H9 (cell line): ENCODE results near the gene PSTPIP1. TPM values are rescaled to one million over a fixed set of nuclear protein-coding genes. Genes with fewer than 3 reads are reported as not detected.

Source experiments
- DNase-seq: peaks from one replicate; pipeline ENCODE4 v3.0.0-alpha.2; 2017
- H2AFZ ChIP-seq: one replicate; pipeline ENCODE4 v1.6.1; 2013; ENCODE audit warnings: mild to moderate bottlenecking, low read length, control low read depth, moderate library complexity
- H2AK5ac ChIP-seq: 2 replicates; pipeline ENCODE4 v1.6.1; 2013; ENCODE audit warnings: low read length, control low read depth, mixed read lengths; ENCODE audit not compliant: insufficient read length
- H2BK120ac ChIP-seq: one replicate; pipeline ENCODE4 v1.6.1; 2013; ENCODE audit warnings: low read depth, mild to moderate bottlenecking, low read length, control low read depth, inconsistent platforms; ENCODE audit not compliant: poor library complexity, severe bottlenecking
- H2BK12ac ChIP-seq: 2 replicates; pipeline ENCODE4 v1.6.1; 2013; ENCODE audit warnings: low read length, control low read depth, mixed read lengths, low read depth; ENCODE audit not compliant: insufficient read length
- H2BK15ac ChIP-seq: 2 replicates; pipeline ENCODE4 v1.6.1; 2013; ENCODE audit warnings: low read depth, low read length, control low read depth
- H2BK20ac ChIP-seq: one replicate; pipeline ENCODE4 v1.6.1; 2013; ENCODE audit warnings: low read depth, mild to moderate bottlenecking, low read length, control low read depth, inconsistent platforms; ENCODE audit not compliant: poor library complexity, severe bottlenecking
- H2BK5ac ChIP-seq: 2 replicates; pipeline ENCODE4 v1.6.1; 2013; ENCODE audit warnings: low read length, control low read depth, mixed read lengths; ENCODE audit not compliant: insufficient read length
- H3K14ac ChIP-seq: 2 replicates; pipeline ENCODE4 v1.6.1; 2013; ENCODE audit warnings: low read length, control low read depth; ENCODE audit not compliant: insufficient read depth
- H3K18ac ChIP-seq: 2 replicates; pipeline ENCODE4 v1.6.1; 2013; ENCODE audit warnings: low read depth, mild to moderate bottlenecking, mixed read lengths, low read length, control low read depth; ENCODE audit not compliant: insufficient read length
- H3K23ac ChIP-seq: 2 replicates; pipeline ENCODE4 v1.6.1; 2013; ENCODE audit warnings: low read length, control low read depth, mixed read lengths, low read depth; ENCODE audit not compliant: insufficient read length
- H3K23me2 ChIP-seq: 2 replicates; pipeline ENCODE4 v1.6.1; 2013; ENCODE audit warnings: low read depth, mild to moderate bottlenecking, mixed read lengths, low read length, control low read depth; ENCODE audit not compliant: insufficient read length, poor library complexity, severe bottlenecking
- H3K27ac ChIP-seq: 2 replicates; pipeline ENCODE4 v1.5.1; 2013; ENCODE audit warnings: low read length, control low read depth, mixed read lengths, low read depth; ENCODE audit not compliant: insufficient read length
- H3K27me3 ChIP-seq: 2 replicates; pipeline ENCODE4 v1.6.1; 2013; ENCODE audit warnings: low read length, control low read depth, inconsistent platforms; ENCODE audit not compliant: insufficient read depth
- H3K4ac ChIP-seq: 2 replicates; pipeline ENCODE4 v1.6.1; 2013; ENCODE audit warnings: low read depth, mild to moderate bottlenecking, control low read depth, inconsistent platforms, low read length, moderate library complexity
- H3K4me1 ChIP-seq: 2 replicates; pipeline ENCODE4 v1.6.1; 2013; ENCODE audit warnings: low read length, control low read depth, inconsistent platforms; ENCODE audit not compliant: insufficient read depth
- H3K4me2 ChIP-seq: 2 replicates; pipeline ENCODE4 v1.6.1; 2013; ENCODE audit warnings: low read length, control low read depth, mixed read lengths; ENCODE audit not compliant: insufficient read length, insufficient read depth
- H3K56ac ChIP-seq: 2 replicates; pipeline ENCODE4 v1.6.1; 2013; ENCODE audit warnings: low read depth, mild to moderate bottlenecking, mixed read lengths, low read length, control low read depth; ENCODE audit not compliant: insufficient read length
- H3K79me1 ChIP-seq: 2 replicates; pipeline ENCODE4 v1.6.1; 2013; ENCODE audit warnings: low read depth, mild to moderate bottlenecking, moderate library complexity, low read length, control low read depth, inconsistent platforms; ENCODE audit not compliant: insufficient read depth, poor library complexity, severe bottlenecking
- H3K79me2 ChIP-seq: 2 replicates; pipeline ENCODE4 v1.6.1; 2013; ENCODE audit warnings: low read length, control low read depth, inconsistent platforms; ENCODE audit not compliant: insufficient read depth
- H3K9ac ChIP-seq: 2 replicates; pipeline ENCODE4 v1.6.1; 2013; ENCODE audit warnings: low read length, control low read depth, mixed read lengths; ENCODE audit not compliant: insufficient read length; ENCODE audit errors: extremely low read depth
- H3K9me3 ChIP-seq: one replicate; pipeline ENCODE4 v1.6.1; 2013; ENCODE audit warnings: low read depth, low read length, inconsistent platforms; ENCODE audit not compliant: control insufficient read depth
- H3T11ph ChIP-seq: one replicate; pipeline ENCODE4 v1.6.1; 2013; ENCODE audit warnings: mild to moderate bottlenecking, low read length, control low read depth, inconsistent platforms
- H4K20me1 ChIP-seq: one replicate; pipeline ENCODE4 v1.6.1; 2013; ENCODE audit not compliant: control insufficient read depth, insufficient read length, insufficient read depth
- H4K5ac ChIP-seq: 2 replicates; pipeline ENCODE4 v1.6.1; 2013; ENCODE audit warnings: low read depth, mild to moderate bottlenecking, mixed read lengths, low read length, control low read depth; ENCODE audit not compliant: insufficient read length
- H4K8ac ChIP-seq: replicated peaks from 2 replicates; pipeline ENCODE4 v1.6.1; 2013; ENCODE audit warnings: low read length, control low read depth, mixed read lengths, low read depth; ENCODE audit not compliant: insufficient read length
- H4K91ac ChIP-seq: 2 replicates; pipeline ENCODE4 v1.6.1; 2013; ENCODE audit warnings: low read depth, mild to moderate bottlenecking, moderate library complexity, mixed read lengths, low read length, control low read depth; ENCODE audit not compliant: insufficient read length
- H3K27ac Mint-ChIP-seq, 3 experiments: 2 replicates in 2 of 3; 3 replicates in 1 of 3; pipeline ENCODE4 v1.8.0; 2020 to 2021; ENCODE audit warnings: mixed read lengths in 3 of 3, mild to moderate bottlenecking in 1 of 3, moderate library complexity in 1 of 3
- H3K27me3 Mint-ChIP-seq: 2 replicates; pipeline ENCODE4 v1.8.0; 2021; ENCODE audit warnings: low read depth, mild to moderate bottlenecking, moderate library complexity, mixed read lengths
- H3K36me3 Mint-ChIP-seq, 3 experiments: 2 replicates in 2 of 3; 3 replicates in 1 of 3; pipeline ENCODE4 v1.8.0; 2020 to 2021; ENCODE audit warnings: low read depth in 3 of 3, mixed read lengths in 3 of 3; ENCODE audit not compliant: insufficient read depth in 1 of 3
- H3K4me1 Mint-ChIP-seq, 2 experiments: 2 replicates each; pipeline ENCODE4 v1.8.0; 2020; ENCODE audit warnings: mixed read lengths in 2 of 2
- H3K4me3 Mint-ChIP-seq, 2 experiments: 2 replicates in 1 of 2; 3 replicates in 1 of 2; pipeline ENCODE4 v1.8.0; 2020 to 2021; ENCODE audit warnings: mild to moderate bottlenecking in 2 of 2, mixed read lengths in 2 of 2, moderate library complexity in 1 of 2
- H3K9me3 Mint-ChIP-seq, 2 experiments: 2 replicates in 1 of 2; 3 replicates in 1 of 2; pipeline ENCODE4 v1.8.0; 2020; ENCODE audit warnings: mild to moderate bottlenecking in 2 of 2, mixed read lengths in 2 of 2, moderate library complexity in 1 of 2
- CTCF ChIP-seq: fragments of 200-600 bp; sonication (generic); conservative IDR thresholded peaks from 3 replicates; pipeline ENCODE4 v1.8.0; 2021; ENCODE audit warnings: antibody characterized with exemption, mild to moderate bottlenecking
- WGBS: extraction: QIAGEN DNeasy Blood & Tissue Kit; methylation state at CpG from one replicate; pipeline ENCODE4 v1.1.7; 2013; ENCODE audit warnings: missing lambda C conversion rate, low lambda C conversion rate, mixed read lengths; ENCODE audit not compliant: insufficient read length; ENCODE audit errors: extremely low coverage; 5-methylcytosine and 5-hydroxymethylcytosine counted together
- total RNA-seq: library from RNA; stranded (reverse); gene quantifications from 2 replicates; pipeline ENCODE4 v1.2.1, GENCODE V29; 2021

The PSTPIP1 gene
- total RNA-seq, 1 experiment from 2014 or later, result 1.8 TPM

GRCh38 chr15:76988867-76989780 lies 5.8 kb upstream of the PSTPIP1 start:
- no peaks in the 10 kb centered on the region for H3K36me3 Mint-ChIP-seq
- H3K4me3 Mint-ChIP-seq, result no peak overlapping the region
- WGBS, result no CpG with 5 or more reads among the region's 12 CpGs

More at GRCh38 chr15:76988867-76989780, 5.8 kb upstream of the PSTPIP1 start:
- Histone ChIP-seq H2BK5ac (no peak overlapping the region), H2AK5ac (no peak overlapping the region), H3K9ac (no peak overlapping the region), H2BK20ac (no peak overlapping the region), H4K91ac (no peak overlapping the region), H3K14ac (peak overlapping the region; percentile 42; the same call in 1 of the 2 replicates), H4K8ac (no peak overlapping the region), H3K4me1 (no peaks in the 10 kb centered on the region), H3T11ph (no peak overlapping the region), H3K56ac (no peak overlapping the region), H3K18ac (peak overlapping the region; percentile 54), H3K9me3 (no peaks in the 10 kb centered on the region), H2AFZ (no peak overlapping the region), H4K5ac (no peak overlapping the region), H3K4me2 (no peak overlapping the region), H2BK120ac (no peak overlapping the region), H3K27me3 (no peaks in the 10 kb centered on the region), H3K79me2 (no peaks in the 10 kb centered on the region), H2BK12ac (no peak overlapping the region), H3K4ac (no peak overlapping the region), H2BK15ac (no peak overlapping the region), H4K20me1 (peaks cover 2% of the 10 kb centered on the region), H3K23ac (no peak overlapping the region), H3K23me2 (no peaks in the 10 kb centered on the region), H3K79me1 (no peaks in the 10 kb centered on the region), H3K27ac (no peak overlapping the region)
- no peak for TF ChIP-seq CTCF
- Mint-ChIP-seq H3K27ac (0 out of 7 replicates have a peak overlapping the region, but pooled peaks of 1 of the 3 experiments have one; percentile 25), H3K27me3 (peaks cover 2% of the 10 kb centered on the region), H3K9me3 (no peaks in the 10 kb centered on the region), H3K4me1 (peaks cover 8 to 11% of the 10 kb centered on the region in 2 experiments; a peak in 3 of 4 replicates)
- no peak for DNase-seq
